Muscle layer of duodenum (tissue), 2 donors: ENCODE data around the gene BSPRY.
A peak's percentile ranks its signal among the peaks of the same experiment; 100 is the strongest.

Source experiments
- H3K27ac ChIP-seq: one replicate; pipeline ENCODE4 v1.7.0; 2013; ENCODE audit warnings: mild to moderate bottlenecking, low read length
- H3K27me3 ChIP-seq: one replicate; pipeline ENCODE4 v1.7.0; 2013; ENCODE audit warnings: low read depth, mild to moderate bottlenecking, control low read depth, low read length
- H3K36me3 ChIP-seq, 2 donors: one replicate each; pipeline ENCODE4 v1.7.0; 2013; ENCODE audit warnings: low read length in 2 of 2, control low read depth in 1 of 2, mild to moderate bottlenecking in 1 of 2; ENCODE audit not compliant: insufficient read depth in 2 of 2, control insufficient read depth in 1 of 2
- H3K4me1 ChIP-seq, 2 donors: one replicate each; pipeline ENCODE4 v1.7.0; 2013; ENCODE audit warnings: low read length in 2 of 2, mild to moderate bottlenecking in 2 of 2, control low read depth in 1 of 2, moderate library complexity in 1 of 2; ENCODE audit not compliant: insufficient read depth in 2 of 2, control insufficient read depth in 1 of 2
- H3K4me3 ChIP-seq, 2 donors: one replicate each; pipeline ENCODE4 v1.7.0; 2013; ENCODE audit warnings: low read length in 2 of 2, low read depth in 1 of 2, mild to moderate bottlenecking in 1 of 2
- H3K9me3 ChIP-seq, 2 donors: one replicate each; pipeline ENCODE4 v1.7.0; 2013; ENCODE audit warnings: low read length in 2 of 2, control low read depth in 1 of 2, mild to moderate bottlenecking in 1 of 2; ENCODE audit not compliant: control insufficient read depth in 1 of 2
- donor health status: healthy.

BSPRY gene

GRCh38 chr9:113349445-113350094 is at the start of gene BSPRY:
BSPRY (plus strand) TSS chr9:113349541; CDS start chr9:113349580, 39 bp downstream.
- H3K36me3 ChIP-seq: no peaks in the 10 kb centered on the region
- H3K27ac ChIP-seq: no peak within 1 kb of the TSS
- H3K27me3 ChIP-seq: peaks cover 4% of the 10 kb centered on the region
- H3K4me3 ChIP-seq: peak within 1 kb of the TSS; percentile 56
- H3K9me3 ChIP-seq: no peaks in the 10 kb centered on the region
- H3K4me1 ChIP-seq: peaks cover 0 to 15% of the 10 kb centered on the region in 2 donors

GRCh38 chr9:113299800-113300292 is 49.5 kb upstream of the BSPRY start:
- Histone ChIP-seq H3K27me3 (no peaks in the 10 kb centered on the region), H3K4me1 (no peaks in the 10 kb centered on the region), H3K9me3 (no peaks in the 10 kb centered on the region), H3K27ac (no peak overlapping the region), H3K4me3 (no peak overlapping the region), H3K36me3 (no peaks in the 10 kb centered on the region)

GRCh38 chr9:113301548-113301947 is 47.8 kb upstream of the BSPRY start:
- H3K4me3 ChIP-seq: no peak overlapping the region
- H3K27ac ChIP-seq: no peak overlapping the region
- no peaks in the 10 kb centered on the region for H3K4me1 ChIP-seq
- H3K27me3 ChIP-seq: no peaks in the 10 kb centered on the region
- no peaks in the 10 kb centered on the region for H3K36me3 ChIP-seq
- H3K9me3 ChIP-seq: no peaks in the 10 kb centered on the region

GRCh38 chr9:113302792-113303418 is 46.4 kb upstream of the BSPRY start, which contains the start of gene RNF183:
RNF183 (minus strand) TSS chr9:113303376; CDS start chr9:113298184, 5,192 bp downstream.
- Histone ChIP-seq H3K27ac (no peak within 1 kb of the TSS), H3K27me3 (no peaks in the 10 kb centered on the region), H3K4me3 (no peak within 1 kb of the TSS), H3K4me1 (no peaks in the 10 kb centered on the region), H3K9me3 (no peaks in the 10 kb centered on the region), H3K36me3 (no peaks in the 10 kb centered on the region)

GRCh38 chr9:113306566-113306965 is 42.8 kb upstream of the BSPRY start:
- H3K9me3 ChIP-seq: no peaks in the 10 kb centered on the region
- H3K4me1 ChIP-seq: no peaks in the 10 kb centered on the region
- H3K27me3 ChIP-seq: no peaks in the 10 kb centered on the region
- no peak overlapping the region for H3K27ac ChIP-seq
- H3K4me3 ChIP-seq: no peak overlapping the region
- no peaks in the 10 kb centered on the region for H3K36me3 ChIP-seq

GRCh38 chr9:113307396-113307975 is 41.9 kb upstream of the BSPRY start:
- Histone ChIP-seq H3K4me1 (no peaks in the 10 kb centered on the region), H3K36me3 (no peaks in the 10 kb centered on the region), H3K27ac (no peak overlapping the region), H3K4me3 (no peak overlapping the region), H3K27me3 (no peaks in the 10 kb centered on the region), H3K9me3 (no peaks in the 10 kb centered on the region)

- Histone ChIP-seq H3K4me1 (no peaks in the 10 kb centered on the region), H3K4me3 (no peak overlapping the region), H3K36me3 (no peaks in the 10 kb centered on the region), H3K27ac (no peak overlapping the region), H3K27me3 (no peaks in the 10 kb centered on the region), H3K9me3 (no peaks in the 10 kb centered on the region)
These were observed 40.0 kb upstream of the BSPRY start for GRCh38 chr9:113309204-113309813.

- Histone ChIP-seq H3K36me3 (no peaks in the 10 kb centered on the region), H3K27ac (no peak overlapping the region), H3K4me3 (no peak overlapping the region), H3K27me3 (no peaks in the 10 kb centered on the region), H3K9me3 (no peaks in the 10 kb centered on the region), H3K4me1 (no peaks in the 10 kb centered on the region)
These were observed 38.8 kb upstream of the BSPRY start for GRCh38 chr9:113310538-113310937.

- Histone ChIP-seq H3K27ac (no peak overlapping the region), H3K36me3 (no peaks in the 10 kb centered on the region), H3K4me1 (no peaks in the 10 kb centered on the region), H3K4me3 (no peak overlapping the region), H3K9me3 (no peaks in the 10 kb centered on the region), H3K27me3 (no peaks in the 10 kb centered on the region)
These were observed 37.4 kb upstream of the BSPRY start for GRCh38 chr9:113311961-113312360.

- Histone ChIP-seq H3K9me3 (no peaks in the 10 kb centered on the region), H3K4me3 (no peak overlapping the region), H3K27ac (no peak overlapping the region), H3K4me1 (no peaks in the 10 kb centered on the region), H3K36me3 (peaks cover 0 to 6% of the 10 kb centered on the region in 2 donors), H3K27me3 (no peaks in the 10 kb centered on the region)
These were observed 36.1 kb upstream of the BSPRY start for GRCh38 chr9:113313261-113313660.

- Histone ChIP-seq H3K4me1 (no peaks in the 10 kb centered on the region), H3K27ac (no peak overlapping the region), H3K36me3 (peaks cover 4 to 16% of the 10 kb centered on the region in 2 donors), H3K27me3 (no peaks in the 10 kb centered on the region), H3K4me3 (no peak overlapping the region), H3K9me3 (no peaks in the 10 kb centered on the region)
These were observed 34.1 kb upstream of the BSPRY start for GRCh38 chr9:113315231-113315630.
